Fibroblast of lung (primary cell): ENCODE measurements around the gene MDN1. TPM values are rescaled to one million over a fixed set of nuclear protein-coding genes. Genes with fewer than 3 reads are reported as not detected.

Experiments
- DNase-seq, 2 donors: peaks; one replicate each; pipeline versions ENCODE4 v3.0.0 to v3.0.0-alpha.2; 2010; ENCODE audit warnings: low read depth in 2 of 2
- H2AFZ ChIP-seq: 2 replicates; pipeline ENCODE4 v1.5.1; 2012; ENCODE audit warnings: low read length, control low read depth, inconsistent platforms
- H3K27ac ChIP-seq: 2 replicates; pipeline ENCODE4 v1.5.1; 2011; ENCODE audit warnings: low read length, control low read depth; ENCODE audit not compliant: insufficient read depth
- H3K27me3 ChIP-seq: 2 replicates; pipeline ENCODE4 v1.5.1; 2011; ENCODE audit warnings: mild to moderate bottlenecking, low read length; ENCODE audit not compliant: control insufficient read depth, insufficient read depth
- H3K36me3 ChIP-seq: 2 replicates; pipeline ENCODE4 v1.5.1; 2011; ENCODE audit warnings: low read length; ENCODE audit not compliant: control insufficient read depth, insufficient read depth
- H3K4me1 ChIP-seq: 2 replicates; pipeline ENCODE4 v1.5.1; 2011; ENCODE audit warnings: low read length; ENCODE audit not compliant: control insufficient read depth, insufficient read depth; ENCODE audit errors: extremely low read depth
- H3K4me2 ChIP-seq: 2 replicates; pipeline ENCODE4 v1.5.1; 2011; ENCODE audit warnings: low read length, control low read depth; ENCODE audit not compliant: insufficient read depth; ENCODE audit errors: extremely low read depth
- H3K4me3 ChIP-seq, 4 experiments: fragments of 200-600 bp in 1 of 4; sonication (generic) in 1 of 4; replicated peaks in 1 of 4; 2 replicates each; pipeline ENCODE4 v1.5.1; 2011 to 2016; ENCODE audit warnings: low read length in 4 of 4, low read depth in 3 of 4, mild to moderate bottlenecking in 3 of 4, control low read depth in 2 of 4, inconsistent platforms in 1 of 4, mixed read lengths in 1 of 4; ENCODE audit not compliant: insufficient read depth in 1 of 4; ENCODE audit errors: control extremely low read depth in 1 of 4
- H3K79me2 ChIP-seq: 2 replicates; pipeline ENCODE4 v1.5.1; 2012; ENCODE audit warnings: mild to moderate bottlenecking, low read length, inconsistent platforms; ENCODE audit not compliant: control insufficient read depth, insufficient read depth
- H3K9ac ChIP-seq: 2 replicates; pipeline ENCODE4 v1.5.1; 2011; ENCODE audit warnings: mild to moderate bottlenecking, low read length, control low read depth; ENCODE audit not compliant: insufficient read depth
- H3K9me3 ChIP-seq: 2 replicates; pipeline ENCODE4 v1.5.1; 2012; ENCODE audit warnings: low read depth, low read length; ENCODE audit not compliant: control insufficient read depth, insufficient read depth
- H4K20me1 ChIP-seq: 2 replicates; pipeline ENCODE4 v1.5.1; 2011; ENCODE audit warnings: low read length; ENCODE audit not compliant: control insufficient read depth, insufficient read depth; ENCODE audit errors: extremely low read depth
- EZH2 ChIP-seq: IDR thresholded peaks from 2 replicates; pipeline ENCODE4 v1.5.1; 2012; ENCODE audit warnings: low read length, control low read depth, mild to moderate bottlenecking; ENCODE audit errors: missing control alignments
- polyA plus RNA-seq, 2 donors: library from polyadenylated mRNA; depleted of rRNA in 1 of 2; stranded (reverse) in 1 of 2; unstranded in 1 of 2; fragments of >200 nt; gene quantifications; 2 replicates each; pipeline ENCODE4 v1.2.1, GENCODE V29; 2011 to 2012; ENCODE audit warnings: missing spikeins in 1 of 2
- total RNA-seq: library from RNA; depleted of rRNA; stranded (reverse); fragments of >200 nt; gene quantifications from 2 replicates; pipeline ENCODE4 v1.2.1, GENCODE V29; 2014
- TF ChIP-seq, protein P1 (sequence below), 2 donors: IDR thresholded peaks in 1 of 2; conservative IDR thresholded peaks in 1 of 2; 1 replicate in 1 of 2; 2 replicates in 1 of 2; pipeline ENCODE4 v1.5.1; 2011 to 2012; ENCODE audit warnings: low read length in 2 of 2, control low read depth in 1 of 2, inconsistent platforms in 1 of 2, low read depth in 1 of 2, mild to moderate bottlenecking in 1 of 2

Gene MDN1
- total and polyA plus RNA-seq, 2 donors (not counting 1 experiment from before 2014, with no cell fraction given), result 5.9 to 23.5 TPM

DNA sequence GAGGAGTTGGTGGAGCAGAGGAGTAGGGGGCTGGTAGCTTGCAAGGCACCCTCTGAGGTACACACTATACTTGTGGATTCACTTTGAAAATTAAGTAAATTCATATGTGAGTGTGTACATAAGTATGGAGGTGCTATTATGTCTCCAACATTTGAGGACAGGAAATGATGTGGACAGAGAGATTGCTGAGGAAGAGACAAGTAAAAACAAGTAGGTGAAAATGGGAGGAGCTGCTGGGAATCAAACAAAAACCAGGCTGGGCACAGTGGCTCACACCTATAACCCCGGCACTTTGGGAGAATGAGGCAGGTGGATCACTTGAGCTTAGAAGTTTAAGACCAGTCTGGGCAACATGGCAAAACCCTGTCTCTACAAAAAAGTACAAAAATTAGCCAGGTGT, 111.8 kb downstream of the MDN1 start:
- H3K36me3 ChIP-seq, result peaks cover 3% of the 10 kb centered on the region
- H4K20me1 ChIP-seq, result no peaks in the 10 kb centered on the region
- no peak overlapping the region for H2AFZ ChIP-seq
- no peak overlapping the region for H3K9ac ChIP-seq
- H3K9me3 ChIP-seq, result no peaks in the 10 kb centered on the region
- TF ChIP-seq, protein P1, sequence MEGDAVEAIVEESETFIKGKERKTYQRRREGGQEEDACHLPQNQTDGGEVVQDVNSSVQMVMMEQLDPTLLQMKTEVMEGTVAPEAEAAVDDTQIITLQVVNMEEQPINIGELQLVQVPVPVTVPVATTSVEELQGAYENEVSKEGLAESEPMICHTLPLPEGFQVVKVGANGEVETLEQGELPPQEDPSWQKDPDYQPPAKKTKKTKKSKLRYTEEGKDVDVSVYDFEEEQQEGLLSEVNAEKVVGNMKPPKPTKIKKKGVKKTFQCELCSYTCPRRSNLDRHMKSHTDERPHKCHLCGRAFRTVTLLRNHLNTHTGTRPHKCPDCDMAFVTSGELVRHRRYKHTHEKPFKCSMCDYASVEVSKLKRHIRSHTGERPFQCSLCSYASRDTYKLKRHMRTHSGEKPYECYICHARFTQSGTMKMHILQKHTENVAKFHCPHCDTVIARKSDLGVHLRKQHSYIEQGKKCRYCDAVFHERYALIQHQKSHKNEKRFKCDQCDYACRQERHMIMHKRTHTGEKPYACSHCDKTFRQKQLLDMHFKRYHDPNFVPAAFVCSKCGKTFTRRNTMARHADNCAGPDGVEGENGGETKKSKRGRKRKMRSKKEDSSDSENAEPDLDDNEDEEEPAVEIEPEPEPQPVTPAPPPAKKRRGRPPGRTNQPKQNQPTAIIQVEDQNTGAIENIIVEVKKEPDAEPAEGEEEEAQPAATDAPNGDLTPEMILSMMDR (conservative IDR thresholded peaks at IDR 0.05 in 1 of 2, IDR thresholded peaks at IDR 0.05 in 1 of 2; ENCODE audit: low read depth in 1 of 2, low read length in 2 of 2), result no peak
- TF ChIP-seq EZH2, result no peak
- H3K4me3 ChIP-seq, result no peak overlapping the region
- H3K79me2 ChIP-seq, result no peaks in the 10 kb centered on the region
- no peaks in the 10 kb centered on the region for H3K27me3 ChIP-seq
- H3K27ac ChIP-seq, result no peak overlapping the region
- no peak for DNase-seq
- no peaks in the 10 kb centered on the region for H3K4me1 ChIP-seq
- H3K4me2 ChIP-seq, result no peak overlapping the region

DNA sequence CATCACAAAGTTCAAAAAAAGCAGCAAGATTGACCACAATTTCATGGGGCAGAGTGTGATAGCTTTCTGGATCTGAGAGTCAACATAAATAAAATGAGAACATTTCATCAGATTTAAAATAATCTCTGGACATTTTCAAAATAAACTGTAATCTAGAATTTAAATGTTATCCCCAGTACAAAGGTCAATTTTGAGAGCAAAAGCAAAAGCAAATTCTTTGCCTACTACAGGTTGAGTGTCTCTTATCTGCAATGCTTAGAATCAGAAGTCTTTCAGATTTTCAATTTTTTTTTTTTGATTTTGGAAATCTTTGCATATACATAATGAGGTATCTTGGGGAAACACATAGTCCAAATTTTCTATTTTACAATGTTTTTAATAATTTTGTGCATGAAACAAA, 113.5 kb downstream of the MDN1 start:
- DNase-seq, result no peak
- H2AFZ ChIP-seq, result no peak overlapping the region
- H3K4me3 ChIP-seq, result no peak overlapping the region
- no peaks in the 10 kb centered on the region for H3K27me3 ChIP-seq
- TF ChIP-seq, protein P1 (conservative IDR thresholded peaks at IDR 0.05 in 1 of 2, IDR thresholded peaks at IDR 0.05 in 1 of 2; ENCODE audit: low read depth in 1 of 2, low read length in 2 of 2), result no peak
- no peak for TF ChIP-seq EZH2
- no peaks in the 10 kb centered on the region for H3K4me1 ChIP-seq
- no peak overlapping the region for H3K4me2 ChIP-seq
- H3K9me3 ChIP-seq, result no peaks in the 10 kb centered on the region
- no peaks in the 10 kb centered on the region for H3K79me2 ChIP-seq
- H3K9ac ChIP-seq, result no peak overlapping the region
- no peak overlapping the region for H3K27ac ChIP-seq
- H3K36me3 ChIP-seq, result peaks cover 3% of the 10 kb centered on the region
- H4K20me1 ChIP-seq, result no peaks in the 10 kb centered on the region

DNA sequence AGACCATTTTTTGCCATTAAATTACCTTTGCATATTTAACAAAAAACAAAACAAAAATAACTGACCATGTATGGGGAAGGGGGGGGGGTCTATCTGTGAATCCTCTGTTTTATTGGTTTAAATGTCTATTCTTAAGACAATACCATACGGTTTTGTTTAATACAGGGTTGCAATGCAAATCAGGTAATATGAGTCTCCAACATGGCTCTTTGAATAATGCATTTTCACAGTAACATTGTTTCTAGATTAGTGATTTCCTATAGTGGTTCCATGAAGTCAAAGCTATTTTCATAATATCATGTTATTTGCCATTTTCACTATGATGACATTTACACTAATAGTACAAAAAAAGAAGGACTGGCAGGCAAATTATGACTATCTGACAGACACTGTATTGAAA, 116.3 kb downstream of the MDN1 start:
- Histone ChIP-seq H3K27me3 (no peaks in the 10 kb centered on the region), H4K20me1 (no peaks in the 10 kb centered on the region), H3K9me3 (no peaks in the 10 kb centered on the region), H3K4me2 (no peak overlapping the region), H3K4me1 (no peaks in the 10 kb centered on the region), H3K79me2 (no peaks in the 10 kb centered on the region), H3K4me3 (no peak overlapping the region), H3K27ac (no peak overlapping the region), H3K9ac (no peak overlapping the region), H3K36me3 (peaks cover 5% of the 10 kb centered on the region), H2AFZ (no peak overlapping the region)
- TF ChIP-seq, protein P1 (conservative IDR thresholded peaks at IDR 0.05 in 1 of 2, IDR thresholded peaks at IDR 0.05 in 1 of 2; ENCODE audit: low read depth in 1 of 2, low read length in 2 of 2), result no peak
- TF ChIP-seq EZH2, result no peak
- no peak for DNase-seq
